Endothelial cell of umbilical vein (primary cell): ENCODE results near the gene ACIN1. TPM values are rescaled to one million over a fixed set of nuclear protein-coding genes. Genes with fewer than 3 reads are reported as not detected.
A peak's percentile ranks its signal among the peaks of the same experiment; 100 is the strongest.

Source experiments
- BruUV-seq: library from RNA; stranded (reverse); fragments of 400-500 nt; replicated peaks from 2 replicates; lab custom pipeline; 2021; lab: Mats Ljungman, UMichigan
- CTCF ChIA-PET: fragments of 300-600, 350-600 bp; sonication (Branson Sonifier 250); formaldehyde crosslinking; loops from one replicate; lab custom pipeline; 2021; ENCODE audit warnings: antibody characterized with exemption, inconsistent platforms; lab: Charles Lee
- POLR2A ChIA-PET: fragments of 300-600, 350-600 bp; sonication (Branson Sonifier 250); formaldehyde crosslinking; loops from one replicate; lab custom pipeline; 2021; ENCODE audit warnings: antibody characterized with exemption, inconsistent platforms; lab: Charles Lee
- DNase-seq: peaks from one replicate; pipeline ENCODE4 v3.0.0-alpha.2; 2011; ENCODE audit warnings: low read depth, low spot score
- FAIRE-seq: peaks from 2 replicates; lab custom pipeline; 2011; peaks lifted over from hg19 to GRCh38; lab: Jason Lieb, UNC
- H2AFZ ChIP-seq: 2 replicates; pipeline ENCODE4 v1.6.0; 2012; ENCODE audit warnings: low read depth, low read length, control low read depth, inconsistent platforms
- H3K27ac ChIP-seq: 2 replicates; pipeline ENCODE4 v1.5.1; 2011; ENCODE audit warnings: low read depth, mild to moderate bottlenecking, control low read depth, low read length, moderate library complexity; ENCODE audit not compliant: insufficient read depth
- H3K27me3 ChIP-seq, 2 experiments: 2 replicates each; pipeline versions ENCODE4 v1.6.0 to v1.6.1; 2011; ENCODE audit warnings: low read length in 2 of 2, mixed read lengths in 1 of 2; ENCODE audit not compliant: control insufficient read depth in 2 of 2, insufficient read depth in 2 of 2
- H3K36me3 ChIP-seq, 2 experiments: 2 replicates in 1 of 2; 3 replicates in 1 of 2; pipeline ENCODE4 v1.5.1; 2011; ENCODE audit warnings: low read length in 2 of 2, mild to moderate bottlenecking in 1 of 2, moderate library complexity in 1 of 2; ENCODE audit not compliant: control insufficient read depth in 2 of 2, insufficient read depth in 2 of 2; ENCODE audit errors: extremely low read depth in 1 of 2
- H3K4me1 ChIP-seq: 3 replicates; pipeline ENCODE4 v1.5.1; 2011; ENCODE audit warnings: mild to moderate bottlenecking, low read length; ENCODE audit not compliant: control insufficient read depth, insufficient read depth; ENCODE audit errors: extremely low read depth
- H3K4me2 ChIP-seq: 2 replicates; pipeline ENCODE4 v1.6.1; 2011; ENCODE audit warnings: low read length, control low read depth, mixed read lengths; ENCODE audit not compliant: insufficient read depth
- H3K4me3 ChIP-seq, 3 experiments: fragments of 200-600 bp in 1 of 3; sonication (generic), shearing (Covaris generic) in 1 of 3; replicated peaks in 1 of 3; 2 replicates each; pipeline ENCODE4 v1.5.1; 2011 to 2016; ENCODE audit warnings: control low read depth in 3 of 3, low read length in 3 of 3, mild to moderate bottlenecking in 2 of 3, inconsistent platforms in 1 of 3, low read depth in 1 of 3, moderate library complexity in 1 of 3; ENCODE audit not compliant: insufficient read depth in 1 of 3
- H3K79me2 ChIP-seq: 2 replicates; pipeline ENCODE4 v1.6.0; 2012; ENCODE audit warnings: low read length, inconsistent platforms; ENCODE audit not compliant: control insufficient read depth, insufficient read depth
- H3K9ac ChIP-seq: replicated peaks from 2 replicates; pipeline ENCODE3; 2011; ENCODE audit warnings: low read length, control low read depth; ENCODE audit not compliant: insufficient read depth; ENCODE audit errors: extremely low read depth
- H3K9me1 ChIP-seq: replicated peaks from 3 replicates; pipeline ENCODE4 v1.6.0; 2011; ENCODE audit warnings: mild to moderate bottlenecking, low read length; ENCODE audit not compliant: control insufficient read depth, insufficient read depth; ENCODE audit errors: extremely low read depth
- H3K9me3 ChIP-seq: replicated peaks from 2 replicates; pipeline ENCODE4 v1.5.1; 2012; ENCODE audit warnings: low read length, inconsistent platforms; ENCODE audit not compliant: control insufficient read depth, insufficient read depth
- H4K20me1 ChIP-seq: replicated peaks from 2 replicates; pipeline ENCODE3; 2011; ENCODE audit warnings: mild to moderate bottlenecking, low read length; ENCODE audit not compliant: control insufficient read depth, insufficient read depth; ENCODE audit errors: extremely low read depth
- CTCF ChIP-seq, 2 donors: IDR thresholded peaks; 1 replicate in 1 of 2; 2 replicates in 1 of 2; pipeline ENCODE4 v1.5.1; 2011; ENCODE audit warnings: low read length in 2 of 2, mild to moderate bottlenecking in 2 of 2, moderate library complexity in 2 of 2, control low read depth in 1 of 2, inconsistent platforms in 1 of 2, low read depth in 1 of 2; ENCODE audit not compliant: insufficient read depth in 1 of 2; ENCODE audit errors: extremely low read depth in 1 of 2
- EZH2 ChIP-seq: IDR thresholded peaks from 2 replicates; pipeline ENCODE4 v1.6.1; 2012; ENCODE audit warnings: borderline replicate concordance, low read depth, mild to moderate bottlenecking, moderate library complexity, low read length, inconsistent platforms; ENCODE audit not compliant: severe bottlenecking
- FOS ChIP-seq: IDR thresholded peaks from 2 replicates; pipeline ENCODE4 v1.6.1; 2011; ENCODE audit warnings: mild to moderate bottlenecking, low read length, moderate library complexity, borderline replicate concordance; ENCODE audit not compliant: insufficient read depth
- GATA2 ChIP-seq: IDR thresholded peaks from 2 replicates; pipeline ENCODE4 v1.7.0; 2011; ENCODE audit warnings: low read depth, mild to moderate bottlenecking, moderate library complexity, mixed read lengths, low read length; ENCODE audit not compliant: insufficient read length, insufficient read depth
- JUN ChIP-seq: IDR thresholded peaks from 2 replicates; pipeline ENCODE4 v1.6.1; 2011; ENCODE audit warnings: borderline replicate concordance, low read depth; ENCODE audit not compliant: insufficient read length, insufficient read depth
- dilution Hi-C: fragments of 300-500 bp; cut with MboI; formaldehyde crosslinking; loops from one replicate; pipeline ENCODE4 v1.15.0; 2019; ENCODE audit warnings: low sequenced_read_pairs; ENCODE audit not compliant: extremely low pct_ligation_motif_present
- intact Hi-C: fragments of 100-400 bp; cut with micrococcal nuclease; formaldehyde crosslinking; loops from one replicate; pipeline ENCODE4 v1.10.0; 2022
- polyA plus RNA-seq, 4 experiments: library from polyadenylated mRNA; depleted of rRNA in 3 of 4; stranded (reverse) in 3 of 4; unstranded in 1 of 4; fragments of >200 nt; gene quantifications; 2 replicates each; pipeline versions ENCODE4 v1.2.1 to v1.2.3, GENCODE V29; 2011 to 2012; ENCODE audit warnings: missing spikeins in 1 of 4
- total RNA-seq: library from RNA; stranded (reverse); gene quantifications from 2 replicates; pipeline ENCODE4 v1.2.3, GENCODE V29; 2021

ACIN1 gene
- total and polyA plus RNA-seq, 2 donors (not counting 3 experiments of a cell fraction or from before 2014, with no cell fraction given): 146 to 240 TPM

GRCh38 chr14:23129759-23130316, 34.9 kb upstream of the ACIN1 start:
- H4K20me1 ChIP-seq: no peaks in the 10 kb centered on the region
- no peaks in the 10 kb centered on the region for H3K9me3 ChIP-seq
- peak overlapping the region; percentile 31 for H3K4me2 ChIP-seq
- no peak overlapping the region for H3K4me3 ChIP-seq
- no peak overlapping the region for H3K9ac ChIP-seq
- POLR2A ChIA-PET: no interaction called here
- H3K27ac ChIP-seq: no peak overlapping the region
- peaks cover 27% of the 10 kb centered on the region for H3K4me1 ChIP-seq
- H3K27me3 ChIP-seq: no peaks in the 10 kb centered on the region
- TF ChIP-seq EZH2 (no peak), GATA2 (peak; percentile 22), FOS (peak; percentile 67), CTCF (IDR thresholded peaks at IDR 0.05; ENCODE audit: extremely low read depth in 1 of 2, insufficient read depth in 1 of 2, low read depth in 1 of 2, low read length in 2 of 2) (no peak), JUN (peak; percentile 11)
- intact Hi-C loops (no loop called here), dilution Hi-C loops (no loop called here)
- CTCF ChIA-PET: interaction anchor here (0.8 to 14.5 kb wide), 5 partner anchors 9 to 53 kb away, joined by 3 to 1289 read pairs (median 6); partner anchors contain the start of gene SLC7A8
- H3K9me1 ChIP-seq: no peaks in the 10 kb centered on the region
- peak; percentile 73 for FAIRE-seq
- no peaks in the 10 kb centered on the region for H3K79me2 ChIP-seq
- peak; percentile 57 for DNase-seq
- no TSS peak for BruUV-seq
- no peaks in the 10 kb centered on the region for H3K36me3 ChIP-seq
- no peak overlapping the region for H2AFZ ChIP-seq
